CD14-positive monocyte (primary cell): ENCODE data around the gene MAP2K5. TPM values are rescaled to one million over a fixed set of nuclear protein-coding genes. Genes with fewer than 3 reads are reported as not detected.
"Not testable (repeated sequence)": the region's sequence is repeated elsewhere in the genome, so short reads cannot be mapped to it uniquely, and the experiment has no call there.

Experiments used
- DNase-seq, 3 donors: peaks; one replicate each; pipeline ENCODE4 v3.0.0-alpha.2; 2011 to 2022
- H2AFZ ChIP-seq: 2 replicates; pipeline ENCODE4 v1.6.0; 2012; ENCODE audit warnings: mild to moderate bottlenecking, low read depth, low read length, inconsistent platforms; ENCODE audit not compliant: insufficient read depth, poor library complexity, severe bottlenecking
- H3K27ac ChIP-seq, 2 donors: 1 replicate in 1 of 2; 2 replicates in 1 of 2; pipeline ENCODE4 v1.5.1; 2012 to 2013; ENCODE audit warnings: low read length in 2 of 2, control low read depth in 1 of 2, inconsistent platforms in 1 of 2, low read depth in 1 of 2, mild to moderate bottlenecking in 1 of 2
- H3K27me3 ChIP-seq, 2 donors: one replicate each; pipeline versions ENCODE4 v1.6.0 to v1.6.1; 2011 to 2013; ENCODE audit warnings: low read length in 2 of 2; ENCODE audit not compliant: control insufficient read depth in 2 of 2, insufficient read depth in 2 of 2
- H3K36me3 ChIP-seq, 2 donors: replicated peaks in 1 of 2; 1 replicate in 1 of 2; 2 replicates in 1 of 2; pipeline versions ENCODE4 v1.5.1 to v1.6.1; 2012 to 2013; ENCODE audit warnings: low read length in 2 of 2, control low read depth in 1 of 2, inconsistent platforms in 1 of 2, mild to moderate bottlenecking in 1 of 2; ENCODE audit not compliant: insufficient read depth in 2 of 2, control insufficient read depth in 1 of 2
- H3K4me1 ChIP-seq, 2 donors: 1 replicate in 1 of 2; 2 replicates in 1 of 2; pipeline versions ENCODE4 v1.5.1 to v1.6.1; 2012 to 2013; ENCODE audit warnings: low read length in 2 of 2, control low read depth in 1 of 2, inconsistent platforms in 1 of 2, mild to moderate bottlenecking in 1 of 2, moderate library complexity in 1 of 2; ENCODE audit not compliant: insufficient read depth in 2 of 2, control insufficient read depth in 1 of 2
- H3K4me2 ChIP-seq: replicated peaks from 2 replicates; pipeline ENCODE3; 2012; ENCODE audit warnings: low read length, moderate library complexity, mild to moderate bottlenecking; ENCODE audit not compliant: poor library complexity, severe bottlenecking; ENCODE audit errors: extremely low read depth
- H3K4me3 ChIP-seq, 3 experiments: fragments of 200-600 bp in 1 of 3; sonication (generic) in 1 of 3; replicated peaks in 1 of 3; 1 replicate in 2 of 3; 2 replicates in 1 of 3; pipeline ENCODE4 v1.5.1; 2011 to 2013; ENCODE audit warnings: low read length in 3 of 3, mild to moderate bottlenecking in 3 of 3, control low read depth in 2 of 3, low read depth in 2 of 3, inconsistent platforms in 1 of 3, moderate library complexity in 1 of 3
- H3K79me2 ChIP-seq: 2 replicates; pipeline ENCODE4 v1.6.0; 2012; ENCODE audit warnings: mild to moderate bottlenecking, control low read depth, inconsistent platforms, low read length, moderate library complexity; ENCODE audit not compliant: insufficient read depth
- H3K9ac ChIP-seq: 2 replicates; pipeline ENCODE4 v1.6.0; 2017; ENCODE audit warnings: low read length, mild to moderate bottlenecking; ENCODE audit not compliant: insufficient read depth, poor library complexity, severe bottlenecking
- H3K9me3 ChIP-seq, 2 donors: replicated peaks in 1 of 2; 1 replicate in 1 of 2; 2 replicates in 1 of 2; pipeline versions ENCODE4 v1.5.1 to v1.6.1; 2012 to 2013; ENCODE audit warnings: low read length in 2 of 2, control low read depth in 1 of 2; ENCODE audit not compliant: control insufficient read depth in 1 of 2, insufficient read depth in 1 of 2
- H4K20me1 ChIP-seq: 2 replicates; pipeline ENCODE4 v1.6.0; 2012; ENCODE audit warnings: mild to moderate bottlenecking, low read length, control low read depth, moderate library complexity; ENCODE audit not compliant: insufficient read depth
- H3K27ac Mint-ChIP-seq, 7 donors: one replicate each; pipeline ENCODE4 v1.8.0; 2020; ENCODE audit warnings: mild to moderate bottlenecking in 7 of 7, mixed read lengths in 7 of 7, moderate library complexity in 6 of 7, inconsistent platforms in 2 of 7
- H3K27me3 Mint-ChIP-seq, 3 donors: one replicate each; pipeline ENCODE4 v1.8.0; 2021 to 2022; ENCODE audit warnings: low read depth in 3 of 3, mild to moderate bottlenecking in 3 of 3, mixed read lengths in 3 of 3, moderate library complexity in 3 of 3, inconsistent platforms in 1 of 3
- H3K36me3 Mint-ChIP-seq, 2 donors: one replicate each; pipeline ENCODE4 v1.8.0; 2020; ENCODE audit warnings: mixed read lengths in 2 of 2, inconsistent platforms in 1 of 2, mild to moderate bottlenecking in 1 of 2
- H3K4me1 Mint-ChIP-seq: one replicate; pipeline ENCODE4 v1.8.0; 2020; ENCODE audit warnings: mild to moderate bottlenecking, mixed read lengths
- H3K4me3 Mint-ChIP-seq, 2 donors: one replicate each; pipeline ENCODE4 v1.8.0; 2020; ENCODE audit warnings: mild to moderate bottlenecking in 2 of 2, mixed read lengths in 2 of 2, moderate library complexity in 1 of 2
- H3K9me3 Mint-ChIP-seq, 7 donors: one replicate each; pipeline ENCODE4 v1.8.0; 2020 to 2022; ENCODE audit warnings: mixed read lengths in 7 of 7, mild to moderate bottlenecking in 6 of 7, moderate library complexity in 6 of 7, inconsistent platforms in 2 of 7
- CTCF ChIP-seq: fragments of 200-600 bp; IDR thresholded peaks from one replicate; pipeline ENCODE4 v1.8.0; 2022; ENCODE audit warnings: antibody characterized with exemption, mild to moderate bottlenecking
- WGBS: methylation state at CpG from one replicate; pipeline ENCODE4 v1.1.5; 2013; ENCODE audit warnings: missing lambda C conversion rate; ENCODE audit not compliant: insufficient coverage; 5-methylcytosine and 5-hydroxymethylcytosine counted together
- intact Hi-C, 2 donors: fragments of 100-400 bp; cut with micrococcal nuclease; formaldehyde crosslinking; loops; one replicate each; pipeline versions ENCODE4 v1.15.0 to v1.15.1; 2023
- polyA plus RNA-seq, 3 donors: library from polyadenylated mRNA; depleted of rRNA in 1 of 3; unstranded in 2 of 3; stranded (reverse) in 1 of 3; fragments of 300-500 nt in 2 of 3; fragments of >200 nt in 1 of 3; fragmentation: Illumina TruSeq in 2 of 3; gene quantifications; 1 replicate in 2 of 3; 2 replicates in 1 of 3; pipeline ENCODE4 v1.2.3, GENCODE V29; 2012 to 2021

MAP2K5 gene
- polyA plus RNA-seq, 3 donors: 10.2 to 11.3 (median 10.6) TPM

GRCh38 chr15:67613211-67613610 lies 70.7 kb downstream of the MAP2K5 start:
- intact Hi-C loops: no loop called here
- Histone ChIP-seq H4K20me1 (no peaks in the 10 kb centered on the region), H3K27me3 (no peaks in the 10 kb centered on the region), H3K9me3 (no peaks in the 10 kb centered on the region), H3K27ac (no peak overlapping the region), H3K4me1 (no peaks in the 10 kb centered on the region), H3K79me2 (no peaks in the 10 kb centered on the region), H3K36me3 (peaks cover 0 to 5% of the 10 kb centered on the region in 2 donors), H3K4me2 (no peak overlapping the region), H3K9ac (no peak overlapping the region), H2AFZ (no peak overlapping the region), H3K4me3 (no peak overlapping the region)
- Mint-ChIP-seq H3K9me3 (no peaks in the 10 kb centered on the region), H3K4me3 (no peak overlapping the region), H3K36me3 (peaks cover 11 to 18% of the 10 kb centered on the region in 2 donors), H3K27ac (no peak overlapping the region), H3K27me3 (no peaks in the 10 kb centered on the region), H3K4me1 (no peaks in the 10 kb centered on the region)
- no peak for TF ChIP-seq CTCF
- DNase-seq: no peak
- no CpG with 5 or more reads among the region's 1 CpG for WGBS

- no peak for DNase-seq
- Histone ChIP-seq H3K79me2 (no peaks in the 10 kb centered on the region), H3K4me1 (no peaks in the 10 kb centered on the region), H3K27me3 (no peaks in the 10 kb centered on the region), H3K27ac (no peak overlapping the region), H3K4me2 (no peak overlapping the region), H3K9me3 (no peaks in the 10 kb centered on the region), H4K20me1 (no peaks in the 10 kb centered on the region), H3K4me3 (no peak overlapping the region), H3K36me3 (peaks cover 0 to 8% of the 10 kb centered on the region in 2 donors), H2AFZ (no peak overlapping the region), H3K9ac (no peak overlapping the region)
- Mint-ChIP-seq H3K27ac (no peak overlapping the region), H3K27me3 (no peaks in the 10 kb centered on the region), H3K36me3 (peaks cover 11 to 19% of the 10 kb centered on the region in 2 donors), H3K4me3 (no peak overlapping the region), H3K9me3 (no peaks in the 10 kb centered on the region), H3K4me1 (no peaks in the 10 kb centered on the region)
- WGBS: 100% methylated on average over 2 of the region's 3 CpGs
- peak; percentile 25 for TF ChIP-seq CTCF
- intact Hi-C loops: no loop called here
These were observed 71.2 kb downstream of the MAP2K5 start for GRCh38 chr15:67613708-67614107.

GRCh38 chr15:67615131-67615534 lies 72.6 kb downstream of the MAP2K5 start:
- peaks cover 0 to 14% of the 10 kb centered on the region in 2 donors for H3K36me3 ChIP-seq
- peaks cover 11 to 25% of the 10 kb centered on the region in 2 donors for H3K36me3 Mint-ChIP-seq
- H3K27me3 Mint-ChIP-seq, H3K4me2 ChIP-seq, H3K27ac Mint-ChIP-seq, DNase-seq, H3K79me2 ChIP-seq, H3K9ac ChIP-seq, H4K20me1 ChIP-seq, H3K4me1 ChIP-seq, H3K9me3 ChIP-seq, H3K4me3 Mint-ChIP-seq, H2AFZ ChIP-seq, H3K27ac ChIP-seq, H3K9me3 Mint-ChIP-seq, intact Hi-C loops, H3K4me3 ChIP-seq, H3K27me3 ChIP-seq, H3K4me1 Mint-ChIP-seq: not testable (repeated sequence)
- WGBS: 100% methylated on average over 2 of the region's 6 CpGs
